Fibroblast of lung (primary cell): ENCODE data around the gene SPRR2E. TPM values are rescaled to one million over a fixed set of nuclear protein-coding genes. Genes with fewer than 3 reads are reported as not detected.
"Not testable (repeated sequence)": the region's sequence is repeated elsewhere in the genome, so short reads cannot be mapped to it uniquely, and the experiment has no call there.

Source experiments
- DNase-seq, 2 donors: peaks; one replicate each; pipeline versions ENCODE4 v3.0.0 to v3.0.0-alpha.2; 2010; ENCODE audit warnings: low read depth in 2 of 2
- H2AFZ ChIP-seq: 2 replicates; pipeline ENCODE4 v1.5.1; 2012; ENCODE audit warnings: low read length, control low read depth, inconsistent platforms
- H3K27ac ChIP-seq: 2 replicates; pipeline ENCODE4 v1.5.1; 2011; ENCODE audit warnings: low read length, control low read depth; ENCODE audit not compliant: insufficient read depth
- H3K27me3 ChIP-seq: 2 replicates; pipeline ENCODE4 v1.5.1; 2011; ENCODE audit warnings: mild to moderate bottlenecking, low read length; ENCODE audit not compliant: control insufficient read depth, insufficient read depth
- H3K36me3 ChIP-seq: 2 replicates; pipeline ENCODE4 v1.5.1; 2011; ENCODE audit warnings: low read length; ENCODE audit not compliant: control insufficient read depth, insufficient read depth
- H3K4me1 ChIP-seq: 2 replicates; pipeline ENCODE4 v1.5.1; 2011; ENCODE audit warnings: low read length; ENCODE audit not compliant: control insufficient read depth, insufficient read depth; ENCODE audit errors: extremely low read depth
- H3K4me2 ChIP-seq: 2 replicates; pipeline ENCODE4 v1.5.1; 2011; ENCODE audit warnings: low read length, control low read depth; ENCODE audit not compliant: insufficient read depth; ENCODE audit errors: extremely low read depth
- H3K4me3 ChIP-seq, 4 experiments: fragments of 200-600 bp in 1 of 4; sonication (generic) in 1 of 4; replicated peaks in 1 of 4; 2 replicates each; pipeline ENCODE4 v1.5.1; 2011 to 2016; ENCODE audit warnings: low read length in 4 of 4, low read depth in 3 of 4, mild to moderate bottlenecking in 3 of 4, control low read depth in 2 of 4, inconsistent platforms in 1 of 4, mixed read lengths in 1 of 4; ENCODE audit not compliant: insufficient read depth in 1 of 4; ENCODE audit errors: control extremely low read depth in 1 of 4
- H3K79me2 ChIP-seq: 2 replicates; pipeline ENCODE4 v1.5.1; 2012; ENCODE audit warnings: mild to moderate bottlenecking, low read length, inconsistent platforms; ENCODE audit not compliant: control insufficient read depth, insufficient read depth
- H3K9ac ChIP-seq: 2 replicates; pipeline ENCODE4 v1.5.1; 2011; ENCODE audit warnings: mild to moderate bottlenecking, low read length, control low read depth; ENCODE audit not compliant: insufficient read depth
- H3K9me3 ChIP-seq: 2 replicates; pipeline ENCODE4 v1.5.1; 2012; ENCODE audit warnings: low read depth, low read length; ENCODE audit not compliant: control insufficient read depth, insufficient read depth
- H4K20me1 ChIP-seq: 2 replicates; pipeline ENCODE4 v1.5.1; 2011; ENCODE audit warnings: low read length; ENCODE audit not compliant: control insufficient read depth, insufficient read depth; ENCODE audit errors: extremely low read depth
- CTCF ChIP-seq, 2 donors: IDR thresholded peaks in 1 of 2; conservative IDR thresholded peaks in 1 of 2; 1 replicate in 1 of 2; 2 replicates in 1 of 2; pipeline ENCODE4 v1.5.1; 2011 to 2012; ENCODE audit warnings: low read length in 2 of 2, control low read depth in 1 of 2, inconsistent platforms in 1 of 2, low read depth in 1 of 2, mild to moderate bottlenecking in 1 of 2
- EZH2 ChIP-seq: IDR thresholded peaks from 2 replicates; pipeline ENCODE4 v1.5.1; 2012; ENCODE audit warnings: low read length, control low read depth, mild to moderate bottlenecking; ENCODE audit errors: missing control alignments
- polyA plus RNA-seq, 2 donors: library from polyadenylated mRNA; depleted of rRNA in 1 of 2; stranded (reverse) in 1 of 2; unstranded in 1 of 2; fragments of >200 nt; gene quantifications; 2 replicates each; pipeline ENCODE4 v1.2.1, GENCODE V29; 2011 to 2012; ENCODE audit warnings: missing spikeins in 1 of 2
- total RNA-seq: library from RNA; depleted of rRNA; stranded (reverse); fragments of >200 nt; gene quantifications from 2 replicates; pipeline ENCODE4 v1.2.1, GENCODE V29; 2014

Gene SPRR2E
- total and polyA plus RNA-seq, 2 donors (not counting 1 experiment from before 2014, with no cell fraction given), result not detected

GRCh38 chr1:153057375-153057774, 37.0 kb downstream of the SPRR2E start, which contains the start of gene SPRR2A:
SPRR2A (minus strand) TSS chr1:153057512; CDS start chr1:153056735, 777 bp downstream.
- no peak within 1 kb of the TSS for H2AFZ ChIP-seq

GRCh38 chr1:153056111-153056510, 38.2 kb downstream of the SPRR2E start:
- not testable (repeated sequence) for H3K4me3 ChIP-seq, H2AFZ ChIP-seq, H3K9me3 ChIP-seq, H3K36me3 ChIP-seq, H3K9ac ChIP-seq, H3K79me2 ChIP-seq, H3K27me3 ChIP-seq, H3K27ac ChIP-seq, H3K4me1 ChIP-seq, H4K20me1 ChIP-seq, DNase-seq, H3K4me2 ChIP-seq

More at GRCh38 chr1:153057375-153057774, 37.0 kb downstream of the SPRR2E start, which contains the start of gene SPRR2A:
- no peak for TF ChIP-seq CTCF (conservative IDR thresholded peaks at IDR 0.05 in 1 of 2, IDR thresholded peaks at IDR 0.05 in 1 of 2; ENCODE audit: low read depth in 1 of 2, low read length in 2 of 2)
- no peak for TF ChIP-seq EZH2
- Histone ChIP-seq H3K79me2 (no peaks in the 10 kb centered on the region), H3K36me3 (no peaks in the 10 kb centered on the region), H4K20me1 (no peaks in the 10 kb centered on the region), H3K9ac (no peak within 1 kb of the TSS), H3K4me3 (no peak within 1 kb of the TSS), H3K4me1 (no peaks in the 10 kb centered on the region), H3K27me3 (no peaks in the 10 kb centered on the region), H3K4me2 (no peak within 1 kb of the TSS), H3K27ac (no peak within 1 kb of the TSS), H3K9me3 (no peaks in the 10 kb centered on the region)
- no peak for DNase-seq

GRCh38 chr1:153049211-153049610, 45.1 kb downstream of the SPRR2E start:
- Histone ChIP-seq H3K4me2 (no peak overlapping the region), H3K27me3 (no peaks in the 10 kb centered on the region), H3K9me3 (no peaks in the 10 kb centered on the region), H3K4me1 (no peaks in the 10 kb centered on the region), H3K4me3 (no peak overlapping the region), H3K36me3 (no peaks in the 10 kb centered on the region), H4K20me1 (no peaks in the 10 kb centered on the region), H3K79me2 (no peaks in the 10 kb centered on the region), H3K27ac (no peak overlapping the region), H3K9ac (no peak overlapping the region), H2AFZ (no peak overlapping the region)
- TF ChIP-seq CTCF (conservative IDR thresholded peaks at IDR 0.05 in 1 of 2, IDR thresholded peaks at IDR 0.05 in 1 of 2; ENCODE audit: low read depth in 1 of 2, low read length in 2 of 2), result no peak
- no peak for TF ChIP-seq EZH2
- DNase-seq, result no peak

Other genes starting within 250 kb of the SPRR2E start
- not detected in 2 replicates for gene LCE7A, start 234.5 kb downstream of the SPRR2E start, total RNA-seq
- not detected in 2 replicates for gene LCE7A, start 234.5 kb downstream of the SPRR2E start, polyA plus RNA-seq
- gene SMCP, start 216.2 kb downstream of the SPRR2E start, total RNA-seq, result 0.17 TPM in 1 of 2 replicates, not detected in the other
- 0.12 TPM in 1 of 2 replicates, not detected in the other for gene SMCP, start 216.2 kb downstream of the SPRR2E start, polyA plus RNA-seq
- not detected in 2 replicates for gene IVL, start 186.0 kb downstream of the SPRR2E start, total RNA-seq
- 0.10 and 0.34 TPM in 2 replicates for gene IVL, start 186.0 kb downstream of the SPRR2E start, polyA plus RNA-seq
- gene SPRR5, start 147.3 kb downstream of the SPRR2E start, total RNA-seq, result not detected in 2 replicates
- gene SPRR5, start 147.3 kb downstream of the SPRR2E start, polyA plus RNA-seq, result not detected in 2 replicates
- gene SPRR4, start 123.9 kb downstream of the SPRR2E start, total RNA-seq, result not detected in 2 replicates
- gene SPRR4, start 123.9 kb downstream of the SPRR2E start, polyA plus RNA-seq, result not detected in 2 replicates
- not detected in 2 replicates for gene SPRR1A, start 110.4 kb downstream of the SPRR2E start, total RNA-seq
- gene SPRR1A, start 110.4 kb downstream of the SPRR2E start, polyA plus RNA-seq, result not detected in 2 replicates
- gene SPRR3, start 92.8 kb downstream of the SPRR2E start, total RNA-seq, result not detected in 2 replicates
- not detected in 2 replicates for gene SPRR3, start 92.8 kb downstream of the SPRR2E start, polyA plus RNA-seq
- not detected in 2 replicates for gene SPRR1B, start 63.3 kb downstream of the SPRR2E start, total RNA-seq
- gene SPRR1B, start 63.3 kb downstream of the SPRR2E start, polyA plus RNA-seq, result not detected in 2 replicates
- not detected in 2 replicates for gene SPRR2D, start 53.4 kb downstream of the SPRR2E start, total RNA-seq
- not detected in 2 replicates for gene SPRR2D, start 53.4 kb downstream of the SPRR2E start, polyA plus RNA-seq
- not detected in 2 replicates for gene SPRR2A, start 37.0 kb downstream of the SPRR2E start, total RNA-seq
- not detected in 2 replicates for gene SPRR2A, start 37.0 kb downstream of the SPRR2E start, polyA plus RNA-seq
- not detected in 2 replicates for gene SPRR2B, start 22.9 kb downstream of the SPRR2E start, total RNA-seq
- not detected in 2 replicates for gene SPRR2B, start 22.9 kb downstream of the SPRR2E start, polyA plus RNA-seq
- gene SPRR2F, start 19.0 kb upstream of the SPRR2E start, total RNA-seq, result not detected in 2 replicates
- not detected in 2 replicates for gene SPRR2F, start 19.0 kb upstream of the SPRR2E start, polyA plus RNA-seq
- gene SPRR2G, start 56.4 kb upstream of the SPRR2E start, total RNA-seq, result not detected in 2 replicates
- not detected in 2 replicates for gene SPRR2G, start 56.4 kb upstream of the SPRR2E start, polyA plus RNA-seq
- gene LELP1, start 108.9 kb upstream of the SPRR2E start, total RNA-seq, result not detected in 2 replicates
- not detected in 2 replicates for gene LELP1, start 108.9 kb upstream of the SPRR2E start, polyA plus RNA-seq
- not detected in 2 replicates for gene PRR9, start 123.1 kb upstream of the SPRR2E start, total RNA-seq
- not detected in 2 replicates for gene PRR9, start 123.1 kb upstream of the SPRR2E start, polyA plus RNA-seq
- not detected in 2 replicates for gene LORICRIN, start 165.2 kb upstream of the SPRR2E start, total RNA-seq
- not detected in 2 replicates for gene LORICRIN, start 165.2 kb upstream of the SPRR2E start, polyA plus RNA-seq
- not detected in 2 replicates for gene PGLYRP3, start 218.4 kb upstream of the SPRR2E start, total RNA-seq
- gene PGLYRP3, start 218.4 kb upstream of the SPRR2E start, polyA plus RNA-seq, result not detected in 2 replicates